ENCODE results near the gene ST6GALNAC3. TPM values are rescaled to one million over a fixed set of nuclear protein-coding genes. Genes with fewer than 3 reads are reported as not detected.

Gene ST6GALNAC3
- total RNA-seq, 1 experiment from 2014 or later, result 4.8 TPM

- H3K4me2 ChIP-seq (ENCODE audit: low read depth, low read length, poor library complexity, severe bottlenecking), result no peak overlapping the region
- H3K9me2 ChIP-seq (replicated peaks; ENCODE audit: insufficient read depth, low read length), result 0 out of 2 replicates have a peak, but pooled peaks cover 4% of the 10 kb centered on the region
- no peak for DNase-seq
- no peak overlapping the region for H3K9ac ChIP-seq (ENCODE audit: low read length)
- H3K4me1 ChIP-seq (ENCODE audit: low read length), result no peaks in the 10 kb centered on the region
- no peaks in the 10 kb centered on the region for H3K36me3 ChIP-seq (ENCODE audit: insufficient read depth, low read length)
- H3K4me3 ChIP-seq (ENCODE audit: low read length), result no peak overlapping the region
- no peak overlapping the region for H2AFZ ChIP-seq (ENCODE audit: low read length)
- no peaks in the 10 kb centered on the region for H3K27me3 ChIP-seq (ENCODE audit: low read length)
- no peak overlapping the region for H3K27ac ChIP-seq (ENCODE audit: low read length)
- H4K20me1 ChIP-seq (ENCODE audit: insufficient read depth, low read depth, low read length), result no peaks in the 10 kb centered on the region
- H3K9me3 ChIP-seq (ENCODE audit: low read length), result no peaks in the 10 kb centered on the region
- H3K79me2 ChIP-seq (ENCODE audit: low read length), result no peaks in the 10 kb centered on the region
Observed at GRCh38 chr1:76129731-76130130, 55.2 kb downstream of the ST6GALNAC3 start.

GRCh38 chr1:76130992-76131391 is 56.4 kb downstream of the ST6GALNAC3 start:
- Histone ChIP-seq H3K79me2 (ENCODE audit: low read length) (no peaks in the 10 kb centered on the region), H3K36me3 (ENCODE audit: insufficient read depth, low read length) (no peaks in the 10 kb centered on the region)

GRCh38 chr1:76133977-76134376 is 59.4 kb downstream of the ST6GALNAC3 start:
- Histone ChIP-seq H3K4me1 (ENCODE audit: low read length) (no peaks in the 10 kb centered on the region), H3K27ac (ENCODE audit: low read length) (no peak overlapping the region), H3K4me3 (ENCODE audit: low read length) (no peak overlapping the region), H3K9me3 (ENCODE audit: low read length) (no peaks in the 10 kb centered on the region), H2AFZ (ENCODE audit: low read length) (no peak overlapping the region), H3K9me2 (replicated peaks; ENCODE audit: insufficient read depth, low read length) (0 out of 2 replicates have a peak, but pooled peaks cover 4% of the 10 kb centered on the region), H3K4me2 (ENCODE audit: low read depth, low read length, poor library complexity, severe bottlenecking) (no peak overlapping the region), H4K20me1 (ENCODE audit: insufficient read depth, low read depth, low read length) (no peaks in the 10 kb centered on the region), H3K79me2 (ENCODE audit: low read length) (no peaks in the 10 kb centered on the region), H3K36me3 (ENCODE audit: insufficient read depth, low read length) (no peaks in the 10 kb centered on the region), H3K27me3 (ENCODE audit: low read length) (no peaks in the 10 kb centered on the region), H3K9ac (ENCODE audit: low read length) (no peak overlapping the region)
- no peak for DNase-seq

More at GRCh38 chr1:76130992-76131391, 56.4 kb downstream of the ST6GALNAC3 start:
- DNase-seq, result no peak
- Histone ChIP-seq H3K4me3 (ENCODE audit: low read length) (no peak overlapping the region), H4K20me1 (ENCODE audit: insufficient read depth, low read depth, low read length) (no peaks in the 10 kb centered on the region), H3K4me2 (ENCODE audit: low read depth, low read length, poor library complexity, severe bottlenecking) (no peak overlapping the region), H3K27ac (ENCODE audit: low read length) (no peak overlapping the region), H3K9me3 (ENCODE audit: low read length) (no peaks in the 10 kb centered on the region), H3K27me3 (ENCODE audit: low read length) (no peaks in the 10 kb centered on the region), H3K9me2 (replicated peaks; ENCODE audit: insufficient read depth, low read length) (0 out of 2 replicates have a peak, but pooled peaks cover 4% of the 10 kb centered on the region), H2AFZ (ENCODE audit: low read length) (no peak overlapping the region), H3K9ac (ENCODE audit: low read length) (no peak overlapping the region), H3K4me1 (ENCODE audit: low read length) (no peaks in the 10 kb centered on the region)

GRCh38 chr1:76135835-76136234 is 61.3 kb downstream of the ST6GALNAC3 start:
- DNase-seq, result no peak
- H3K4me1 ChIP-seq (ENCODE audit: low read length), result no peaks in the 10 kb centered on the region

GRCh38 chr1:76136894-76137293 is 62.3 kb downstream of the ST6GALNAC3 start:
- H3K4me2 ChIP-seq (ENCODE audit: low read depth, low read length, poor library complexity, severe bottlenecking), result no peak overlapping the region
- no peak overlapping the region for H3K9ac ChIP-seq (ENCODE audit: low read length)
- no peaks in the 10 kb centered on the region for H3K9me2 ChIP-seq (replicated peaks; ENCODE audit: insufficient read depth, low read length)
- H3K9me3 ChIP-seq (ENCODE audit: low read length), result no peaks in the 10 kb centered on the region
- no peak overlapping the region for H3K4me3 ChIP-seq (ENCODE audit: low read length)
- H3K79me2 ChIP-seq (ENCODE audit: low read length), result no peaks in the 10 kb centered on the region
- no peak overlapping the region for H3K27ac ChIP-seq (ENCODE audit: low read length)
- no peak for DNase-seq
- no peak overlapping the region for H2AFZ ChIP-seq (ENCODE audit: low read length)
- H3K36me3 ChIP-seq (ENCODE audit: insufficient read depth, low read length), result no peaks in the 10 kb centered on the region
- H4K20me1 ChIP-seq (ENCODE audit: insufficient read depth, low read depth, low read length), result no peaks in the 10 kb centered on the region
- H3K27me3 ChIP-seq (ENCODE audit: low read length), result no peaks in the 10 kb centered on the region
- H3K4me1 ChIP-seq (ENCODE audit: low read length), result no peaks in the 10 kb centered on the region

More at GRCh38 chr1:76135835-76136234, 61.3 kb downstream of the ST6GALNAC3 start:
- H3K4me2 ChIP-seq (ENCODE audit: low read depth, low read length, poor library complexity, severe bottlenecking), result no peak overlapping the region
- no peak overlapping the region for H3K9ac ChIP-seq (ENCODE audit: low read length)
- no peaks in the 10 kb centered on the region for H3K36me3 ChIP-seq (ENCODE audit: insufficient read depth, low read length)
- H3K27ac ChIP-seq (ENCODE audit: low read length), result no peak overlapping the region
- no peaks in the 10 kb centered on the region for H3K79me2 ChIP-seq (ENCODE audit: low read length)
- no peaks in the 10 kb centered on the region for H3K9me3 ChIP-seq (ENCODE audit: low read length)
- no peaks in the 10 kb centered on the region for H4K20me1 ChIP-seq (ENCODE audit: insufficient read depth, low read depth, low read length)
- H3K27me3 ChIP-seq (ENCODE audit: low read length), result no peaks in the 10 kb centered on the region
- H3K4me3 ChIP-seq (ENCODE audit: low read length), result no peak overlapping the region
- H2AFZ ChIP-seq (ENCODE audit: low read length), result no peak overlapping the region
- H3K9me2 ChIP-seq (replicated peaks; ENCODE audit: insufficient read depth, low read length), result no peaks in the 10 kb centered on the region

GRCh38 chr1:76137746-76138145 is 63.2 kb downstream of the ST6GALNAC3 start:
- Histone ChIP-seq H4K20me1 (ENCODE audit: insufficient read depth, low read depth, low read length) (no peaks in the 10 kb centered on the region), H3K27ac (ENCODE audit: low read length) (no peak overlapping the region), H3K27me3 (ENCODE audit: low read length) (no peaks in the 10 kb centered on the region), H3K9me2 (replicated peaks; ENCODE audit: insufficient read depth, low read length) (no peaks in the 10 kb centered on the region), H3K9me3 (ENCODE audit: low read length) (no peaks in the 10 kb centered on the region), H3K4me2 (ENCODE audit: low read depth, low read length, poor library complexity, severe bottlenecking) (no peak overlapping the region), H3K4me3 (ENCODE audit: low read length) (no peak overlapping the region), H3K79me2 (ENCODE audit: low read length) (no peaks in the 10 kb centered on the region), H2AFZ (ENCODE audit: low read length) (no peak overlapping the region), H3K4me1 (ENCODE audit: low read length) (no peaks in the 10 kb centered on the region), H3K9ac (ENCODE audit: low read length) (no peak overlapping the region), H3K36me3 (ENCODE audit: insufficient read depth, low read length) (no peaks in the 10 kb centered on the region)
- no peak for DNase-seq

GRCh38 chr1:76138217-76138616 is 63.7 kb downstream of the ST6GALNAC3 start:
- Histone ChIP-seq H4K20me1 (ENCODE audit: insufficient read depth, low read depth, low read length) (no peaks in the 10 kb centered on the region), H3K4me1 (ENCODE audit: low read length) (no peaks in the 10 kb centered on the region), H3K9ac (ENCODE audit: low read length) (no peak overlapping the region), H3K79me2 (ENCODE audit: low read length) (no peaks in the 10 kb centered on the region), H3K9me3 (ENCODE audit: low read length) (no peaks in the 10 kb centered on the region), H3K4me2 (ENCODE audit: low read depth, low read length, poor library complexity, severe bottlenecking) (no peak overlapping the region), H3K9me2 (replicated peaks; ENCODE audit: insufficient read depth, low read length) (no peaks in the 10 kb centered on the region), H3K36me3 (ENCODE audit: insufficient read depth, low read length) (no peaks in the 10 kb centered on the region), H2AFZ (ENCODE audit: low read length) (no peak overlapping the region), H3K27me3 (ENCODE audit: low read length) (no peaks in the 10 kb centered on the region), H3K4me3 (ENCODE audit: low read length) (no peak overlapping the region), H3K27ac (ENCODE audit: low read length) (no peak overlapping the region)
- DNase-seq, result no peak

- DNase-seq, result no peak
- H3K36me3 ChIP-seq (ENCODE audit: insufficient read depth, low read length), result no peaks in the 10 kb centered on the region
- no peaks in the 10 kb centered on the region for H3K9me3 ChIP-seq (ENCODE audit: low read length)
- H3K4me1 ChIP-seq (ENCODE audit: low read length), result no peaks in the 10 kb centered on the region
- no peaks in the 10 kb centered on the region for H3K27me3 ChIP-seq (ENCODE audit: low read length)
- no peaks in the 10 kb centered on the region for H3K79me2 ChIP-seq (ENCODE audit: low read length)
- no peak overlapping the region for H3K9ac ChIP-seq (ENCODE audit: low read length)
- H3K4me2 ChIP-seq (ENCODE audit: low read depth, low read length, poor library complexity, severe bottlenecking), result no peak overlapping the region
- H4K20me1 ChIP-seq (ENCODE audit: insufficient read depth, low read depth, low read length), result no peaks in the 10 kb centered on the region
- H3K9me2 ChIP-seq (replicated peaks; ENCODE audit: insufficient read depth, low read length), result no peaks in the 10 kb centered on the region
- H3K27ac ChIP-seq (ENCODE audit: low read length), result no peak overlapping the region
- no peak overlapping the region for H2AFZ ChIP-seq (ENCODE audit: low read length)
- no peak overlapping the region for H3K4me3 ChIP-seq (ENCODE audit: low read length)
Observed at GRCh38 chr1:76140227-76140626, 65.7 kb downstream of the ST6GALNAC3 start.

- no peaks in the 10 kb centered on the region for H3K36me3 ChIP-seq (ENCODE audit: insufficient read depth, low read length)
- no peaks in the 10 kb centered on the region for H4K20me1 ChIP-seq (ENCODE audit: insufficient read depth, low read depth, low read length)
- no peaks in the 10 kb centered on the region for H3K27me3 ChIP-seq (ENCODE audit: low read length)
- H3K4me2 ChIP-seq (ENCODE audit: low read depth, low read length, poor library complexity, severe bottlenecking), result no peak overlapping the region
- no peaks in the 10 kb centered on the region for H3K4me1 ChIP-seq (ENCODE audit: low read length)
- no peaks in the 10 kb centered on the region for H3K9me2 ChIP-seq (replicated peaks; ENCODE audit: insufficient read depth, low read length)
- H3K4me3 ChIP-seq (ENCODE audit: low read length), result no peak overlapping the region
- no peak for DNase-seq
- no peak overlapping the region for H3K27ac ChIP-seq (ENCODE audit: low read length)
- H2AFZ ChIP-seq (ENCODE audit: low read length), result no peak overlapping the region
- no peak overlapping the region for H3K9ac ChIP-seq (ENCODE audit: low read length)
- H3K79me2 ChIP-seq (ENCODE audit: low read length), result no peaks in the 10 kb centered on the region
- no peaks in the 10 kb centered on the region for H3K9me3 ChIP-seq (ENCODE audit: low read length)
Observed at GRCh38 chr1:76141929-76142328, 67.4 kb downstream of the ST6GALNAC3 start.
